HepG2 (cell line): ENCODE measurements around the gene HMGN4. TPM values are rescaled to one million over a fixed set of nuclear protein-coding genes. Genes with fewer than 3 reads are reported as not detected.
A peak's percentile ranks its signal among the peaks of the same experiment; 100 is the strongest.

Experiments
- DPF2 ChIP-seq: sonication (generic); formaldehyde crosslinking; IDR thresholded peaks from 2 replicates; pipeline ENCODE4 v1.4.0; 2020; ENCODE audit warnings: mild to moderate bottlenecking, low read depth, missing genetic modification reagents, borderline replicate concordance
- DRAP1 ChIP-seq: IDR thresholded peaks from 2 replicates; pipeline ENCODE4 v1.6.1; 2016; ENCODE audit warnings: missing genetic modification reagents, missing compliant biosample characterization
- FOXA3 ChIP-seq: IDR thresholded peaks from 2 replicates; pipeline ENCODE4 v1.6.1; 2016; ENCODE audit warnings: missing genetic modification reagents, missing compliant biosample characterization
- HNF4G ChIP-seq, 2 experiments: sonication (generic) in 1 of 2; formaldehyde crosslinking in 1 of 2; IDR thresholded peaks; 2 replicates each; pipeline versions ENCODE4 v1.4.0 to v1.6.1; 2011 to 2020; ENCODE audit warnings: borderline replicate concordance in 2 of 2, low read depth in 2 of 2, mild to moderate bottlenecking in 2 of 2, low read length in 1 of 2, missing genetic modification reagents in 1 of 2, moderate library complexity in 1 of 2
- HOXA5 ChIP-seq: sonication (generic); formaldehyde crosslinking; IDR thresholded peaks from 2 replicates; pipeline ENCODE4 v1.4.0; 2020; ENCODE audit warnings: missing genetic modification reagents
- MATR3 ChIP-seq: sonication (generic); formaldehyde crosslinking; IDR thresholded peaks from 2 replicates; pipeline ENCODE4 v1.4.0; 2020; ENCODE audit warnings: missing genetic modification reagents
- MAX ChIP-seq: IDR thresholded peaks from 2 replicates; pipeline ENCODE4 v1.6.1; 2012; ENCODE audit warnings: inconsistent platforms
- MTF2 ChIP-seq: sonication (generic); formaldehyde crosslinking; IDR thresholded peaks from 2 replicates; pipeline ENCODE4 v1.5.0; 2020; ENCODE audit warnings: missing genetic modification reagents, borderline replicate concordance
- NR0B2 ChIP-seq: sonication (generic); formaldehyde crosslinking; IDR thresholded peaks from 2 replicates; pipeline ENCODE4 v1.4.0; 2020; ENCODE audit warnings: mild to moderate bottlenecking, missing genetic modification reagents
- ONECUT2 ChIP-seq: sonication (generic); formaldehyde crosslinking; IDR thresholded peaks from 2 replicates; pipeline ENCODE4 v1.4.0; 2020; ENCODE audit warnings: missing genetic modification reagents
- POLR2G ChIP-seq: fragments of 200-400 bp; formaldehyde crosslinking; IDR thresholded peaks from 2 replicates; pipeline ENCODE4 v1.6.1; 2018; ENCODE audit warnings: mild to moderate bottlenecking, low read depth, low read length, moderate library complexity
- RARG ChIP-seq: sonication (generic); formaldehyde crosslinking; IDR thresholded peaks from 2 replicates; pipeline ENCODE4 v1.4.0; 2020; ENCODE audit warnings: low read depth, mild to moderate bottlenecking, missing genetic modification reagents
- SMAD1 ChIP-seq: sonication (generic); formaldehyde crosslinking; IDR thresholded peaks from 2 replicates; pipeline ENCODE4 v1.4.0; 2020; ENCODE audit warnings: missing genetic modification reagents, low read depth, mild to moderate bottlenecking, borderline replicate concordance
- SOX6 ChIP-seq, 2 experiments: fragments of 450-650 bp in 1 of 2; sonication (generic) in 1 of 2; formaldehyde crosslinking in 1 of 2; IDR thresholded peaks; 2 replicates each; pipeline versions ENCODE4 v1.4.0 to v1.6.1; 2017 to 2020; ENCODE audit warnings: antibody characterized with exemption in 1 of 2, mild to moderate bottlenecking in 1 of 2, missing genetic modification reagents in 1 of 2
- SRF ChIP-seq: IDR thresholded peaks from 2 replicates; pipeline ENCODE4 v1.6.1; 2011; ENCODE audit warnings: mild to moderate bottlenecking, low read depth, low read length, moderate library complexity
- SRY ChIP-seq: sonication (generic); formaldehyde crosslinking; IDR thresholded peaks from 2 replicates; pipeline ENCODE4 v1.8.0; 2022; ENCODE audit warnings: mild to moderate bottlenecking, missing genetic modification reagents
- ZMYM4 ChIP-seq: sonication (generic); formaldehyde crosslinking; IDR thresholded peaks from 2 replicates; pipeline ENCODE4 v1.8.1; 2023; ENCODE audit warnings: mild to moderate bottlenecking, missing genetic modification reagents
- ZNF160 ChIP-seq: sonication (generic); formaldehyde crosslinking; IDR thresholded peaks from 2 replicates; pipeline ENCODE4 v1.8.0; 2022; ENCODE audit warnings: mild to moderate bottlenecking, inconsistent platforms, missing genetic modification reagents
- ZNF207 ChIP-seq: fragments of 450-650 bp; IDR thresholded peaks from 2 replicates; pipeline ENCODE4 v1.6.1; 2016; ENCODE audit warnings: antibody characterized with exemption, borderline replicate concordance
- ZNF280B ChIP-seq: sonication (generic); formaldehyde crosslinking; IDR thresholded peaks from 2 replicates; pipeline ENCODE4 v1.5.0; 2020; ENCODE audit warnings: missing genetic modification reagents, mild to moderate bottlenecking, borderline replicate concordance
- ZNF574 ChIP-seq: sonication (generic); formaldehyde crosslinking; IDR thresholded peaks from 2 replicates; pipeline ENCODE4 v1.4.0; 2020; ENCODE audit warnings: missing genetic modification reagents
- ZNF761 ChIP-seq: sonication (generic); formaldehyde crosslinking; conservative IDR thresholded peaks from 2 replicates; pipeline ENCODE4 v1.4.0; 2020; ENCODE audit warnings: mild to moderate bottlenecking, missing genetic modification reagents
- ZNF816 ChIP-seq: sonication (generic); formaldehyde crosslinking; IDR thresholded peaks from 2 replicates; pipeline ENCODE4 v1.8.0; 2022; ENCODE audit warnings: missing genetic modification reagents, mild to moderate bottlenecking, borderline replicate concordance
- ZNF879 ChIP-seq: sonication (generic); formaldehyde crosslinking; IDR thresholded peaks from 2 replicates; pipeline ENCODE4 v1.8.1; 2023; ENCODE audit warnings: missing genetic modification reagents
- polyA plus RNA-seq, 8 experiments: library from polyadenylated mRNA; depleted of rRNA in 3 of 8; stranded (reverse) in 7 of 8; unstranded in 1 of 8; fragments of >200 nt; fragmentation: Illumina TruSeq in 4 of 8; extraction: Trizol in 4 of 8; gene quantifications; 2 replicates each; pipeline versions ENCODE4 v1.2.1 to v1.2.3, GENCODE V29; 2011 to 2016; ENCODE audit warnings: low read depth in 4 of 8, missing spikeins in 1 of 8, mixed read lengths in 1 of 8; ENCODE audit not compliant: insufficient read depth in 1 of 8
- total RNA-seq, 5 experiments: library from RNA; depleted of rRNA; stranded (reverse); fragments of >200 nt; fragmentation: Illumina TruSeq; extraction: Trizol; gene quantifications; 2 replicates each; pipeline ENCODE4 v1.2.3, GENCODE V29; 2016; ENCODE audit warnings: low read depth in 1 of 5

HMGN4 gene
- total and polyA plus RNA-seq, 2 of the 13 experiments (the other 11 are each of a cell fraction or from before 2014, with no cell fraction given) = 39.9 to 52.1 TPM

GRCh38 chr6:26537846-26538571, at the start of gene HMGN4 (continued):
- TF ChIP-seq RARG (no peak), MAX (peak; percentile 68), ZMYM4 (CRISPR knock-in tag) (peak; percentile 48; the same call in 1 of the 2 replicates), DRAP1 (no peak), HOXA5 (peak; percentile 85), NR0B2 (CRISPR knock-in tag) (peak; percentile 96), MATR3 (CRISPR knock-in tag) (no peak), DPF2 (CRISPR knock-in tag) (no peak), ZNF761 (CRISPR knock-in tag) (no peak; the same call in none of the 2 replicates), ONECUT2 (no peak), SOX6 (IDR thresholded peaks at IDR 0.05) (no peak), SOX6 (CRISPR knock-in tag; IDR thresholded peaks at IDR 0.05) (peak; percentile 55), ZNF280B (CRISPR knock-in tag) (no peak), SRY (CRISPR knock-in tag) (no peak), FOXA3 (CRISPR knock-in tag) (peak; percentile 69), ZNF574 (peak; percentile 55; the same call in 1 of the 2 replicates), HNF4G (IDR thresholded peaks at IDR 0.05; ENCODE audit: borderline replicate concordance, low read depth, low read length) (no peak), HNF4G (CRISPR knock-in tag; IDR thresholded peaks at IDR 0.05; ENCODE audit: borderline replicate concordance, low read depth) (no peak), ZNF879 (CRISPR knock-in tag) (peak; percentile 25; the same call in 1 of the 2 replicates), ZNF207 (no peak), SMAD1 (CRISPR knock-in tag) (peak; percentile 83), MTF2 (CRISPR knock-in tag) (no peak), ZNF816 (CRISPR knock-in tag) (peak; percentile 44; the same call in 1 of the 2 replicates), POLR2G (peak; percentile 94), SRF (no peak), ZNF160 (CRISPR knock-in tag) (peak; percentile 40; the same call in 1 of the 2 replicates)
